ENCODE results near the gene ASCC1. TPM values are rescaled to one million over a fixed set of nuclear protein-coding genes. Genes with fewer than 3 reads are reported as not detected.

The ASCC1 gene
- polyA plus RNA-seq, 1 experiment = 18.5 TPM

GRCh38 chr10:72075376-72076115, 140.5 kb downstream of the ASCC1 start:
- Histone ChIP-seq H3K4me3 (ENCODE audit: low read depth, low read length) (no peak overlapping the region), H3K27me3 (ENCODE audit: control insufficient read depth, insufficient read depth, low read length) (peaks cover 11% of the 10 kb centered on the region), H3K36me3 (ENCODE audit: control insufficient read depth, insufficient read depth, low read length) (no peaks in the 10 kb centered on the region)
- ChIA-PET CTCF (no interaction called here), POLR2A (no interaction called here)
- TF ChIP-seq CTCF (IDR thresholded peaks at IDR 0.05; ENCODE audit: insufficient read depth, low read depth, low read length) = no peak
- DNase-seq (ENCODE audit: low read depth) = no peak

- CTCF ChIA-PET = no interaction called here
- H3K4me3 ChIP-seq (ENCODE audit: low read depth, low read length) = no peak overlapping the region
- no peak for TF ChIP-seq CTCF (IDR thresholded peaks at IDR 0.05; ENCODE audit: insufficient read depth, low read depth, low read length)
- no peak for DNase-seq (ENCODE audit: low read depth)
- peaks cover 11% of the 10 kb centered on the region for H3K27me3 ChIP-seq (ENCODE audit: control insufficient read depth, insufficient read depth, low read length)
- H3K36me3 ChIP-seq (ENCODE audit: control insufficient read depth, insufficient read depth, low read length) = no peaks in the 10 kb centered on the region
- POLR2A ChIA-PET = no interaction called here
Observed at GRCh38 chr10:72074574-72075375, 141.3 kb downstream of the ASCC1 start.

GRCh38 chr10:72073708-72074573, 142.1 kb downstream of the ASCC1 start:
- ChIA-PET POLR2A (no interaction called here), CTCF (interaction anchor here (1.0 kb wide), 1 partner anchor 26 kb away, joined by 3 read pairs; no protein-coding TSS in a partner anchor)
- no peak for DNase-seq (ENCODE audit: low read depth)
- Histone ChIP-seq H3K36me3 (ENCODE audit: control insufficient read depth, insufficient read depth, low read length) (no peaks in the 10 kb centered on the region), H3K27me3 (ENCODE audit: control insufficient read depth, insufficient read depth, low read length) (peaks cover 11% of the 10 kb centered on the region), H3K4me3 (ENCODE audit: low read depth, low read length) (no peak overlapping the region)
- TF ChIP-seq CTCF (IDR thresholded peaks at IDR 0.05; ENCODE audit: insufficient read depth, low read depth, low read length) = no peak

GRCh38 chr10:72072639-72073038, 143.4 kb downstream of the ASCC1 start:
- POLR2A ChIA-PET = no interaction called here
- Histone ChIP-seq H3K4me3 (ENCODE audit: low read depth, low read length) (no peak overlapping the region), H3K36me3 (ENCODE audit: control insufficient read depth, insufficient read depth, low read length) (no peaks in the 10 kb centered on the region), H3K27me3 (ENCODE audit: control insufficient read depth, insufficient read depth, low read length) (peaks cover 12% of the 10 kb centered on the region)
- CTCF ChIA-PET = no interaction called here
- DNase-seq (ENCODE audit: low read depth) = no peak
- no peak for TF ChIP-seq CTCF (IDR thresholded peaks at IDR 0.05; ENCODE audit: insufficient read depth, low read depth, low read length)

GRCh38 chr10:72072046-72072445, 144.0 kb downstream of the ASCC1 start:
- H3K27me3 ChIP-seq (ENCODE audit: control insufficient read depth, insufficient read depth, low read length) = peaks cover 10% of the 10 kb centered on the region
- no peak for DNase-seq (ENCODE audit: low read depth)
- no peaks in the 10 kb centered on the region for H3K36me3 ChIP-seq (ENCODE audit: control insufficient read depth, insufficient read depth, low read length)
- H3K4me3 ChIP-seq (ENCODE audit: low read depth, low read length) = no peak overlapping the region
- POLR2A ChIA-PET = no interaction called here
- CTCF ChIA-PET = no interaction called here
- TF ChIP-seq CTCF (IDR thresholded peaks at IDR 0.05; ENCODE audit: insufficient read depth, low read depth, low read length) = no peak

All from BJ (cell line).